ENCODE measurements around the gene SEPTIN10.

GRCh38 chr2:109591206-109591605 is 22.6 kb downstream of the SEPTIN10 start:
- TF ChIP-seq ZNF274 (IDR thresholded peaks at IDR 0.05; ENCODE audit: low read depth, low read length): no peak
- no peak for TF ChIP-seq SUZ12 (IDR thresholded peaks at IDR 0.05; ENCODE audit: extremely low read depth, insufficient read depth, insufficient read length)

Data from NT2/D1 (cell line).